Vagina (tissue), 2 donors: ENCODE data around the gene MARK3. TPM values are rescaled to one million over a fixed set of nuclear protein-coding genes. Genes with fewer than 3 reads are reported as not detected.

Experiments
- DNase-seq, 2 donors: peaks; one replicate each; pipeline ENCODE4 v3.0.0-alpha.2; 2017; ENCODE audit errors: extremely low spot score in 2 of 2
- H3K27ac ChIP-seq: fragments of 200-600 bp; sonication (generic); one replicate; pipeline ENCODE4 v1.5.1; 2019
- H3K27me3 ChIP-seq: fragments of 200-600 bp; sonication (generic); one replicate; pipeline ENCODE4 v1.5.1; 2019
- H3K36me3 ChIP-seq, 2 donors: fragments of 200-600 bp; sonication (generic); one replicate each; pipeline ENCODE4 v1.5.1; 2017 to 2019
- H3K4me1 ChIP-seq: fragments of 200-600 bp; sonication (generic); one replicate; pipeline ENCODE4 v1.5.1; 2019
- H3K4me3 ChIP-seq, 2 donors: fragments of 200-600 bp; sonication (generic); 1 replicate in 1 of 2; 2 replicates in 1 of 2; pipeline ENCODE4 v1.5.1; 2016 to 2019
- H3K9me3 ChIP-seq: fragments of 200-600 bp; sonication (generic); one replicate; pipeline ENCODE4 v1.5.1; 2019
- CTCF ChIP-seq, 3 experiments: fragments of 450-650 bp in 2 of 3; fragments of 200-600 bp in 1 of 3; sonication (generic) in 1 of 3; IDR thresholded peaks; one replicate each; pipeline ENCODE4 v1.5.1; 2017 to 2019; ENCODE audit warnings: antibody characterized with exemption in 3 of 3, mild to moderate bottlenecking in 2 of 3, moderate library complexity in 2 of 3
- POLR2A ChIP-seq, 2 donors: fragments of 450-650 bp; IDR thresholded peaks; one replicate each; pipeline ENCODE4 v1.6.1; 2017; ENCODE audit warnings: antibody characterized with exemption in 2 of 2, mild to moderate bottlenecking in 2 of 2, moderate library complexity in 2 of 2
- POLR2AphosphoS5 ChIP-seq, 2 donors: sonication (generic); formaldehyde crosslinking; IDR thresholded peaks; one replicate each; pipeline ENCODE4 v1.9.0; 2017; ENCODE audit warnings: antibody characterized with exemption in 2 of 2, mild to moderate bottlenecking in 2 of 2, low read depth in 1 of 2; ENCODE audit not compliant: insufficient read depth in 1 of 2
- intact Hi-C: fragments of 100-400 bp; cut with DNase I; formaldehyde crosslinking; loops from one replicate; pipeline ENCODE4 v1.15.1; 2023
- total RNA-seq: library from RNA; depleted of rRNA; stranded (reverse); fragments of >200 nt; gene quantifications from one replicate; pipeline ENCODE4 v1.2.3, GENCODE V29; 2016

MARK3 gene
- total RNA-seq, 1 donor from 2014 or later, result 77.6 TPM

- Histone ChIP-seq H3K27ac (peak overlapping the region; percentile 90), H3K36me3 (no peaks in the 10 kb centered on the region), H3K9me3 (no peaks in the 10 kb centered on the region), H3K4me1 (peaks cover 71% of the 10 kb centered on the region), H3K27me3 (no peaks in the 10 kb centered on the region), H3K4me3 (peak overlapping the region in 1 of 2 donors; percentile 67)
- TF ChIP-seq POLR2A (IDR thresholded peaks at IDR 0.05) (no peak), CTCF (IDR thresholded peaks at IDR 0.05) (no peak), POLR2AphosphoS5 (IDR thresholded peaks at IDR 0.05; ENCODE audit: insufficient read depth in 1 of 2, low read depth in 1 of 2) (no peak)
- DNase-seq, result no peak
- intact Hi-C loops, result no loop called here
These were observed 142.4 kb downstream of the MARK3 start for GRCh38 chr14:103527408-103528145.

GRCh38 chr14:103528146-103528586, 143.0 kb downstream of the MARK3 start:
- Histone ChIP-seq H3K27me3 (no peaks in the 10 kb centered on the region), H3K4me3 (peak overlapping the region; percentile 67 to 73), H3K9me3 (no peaks in the 10 kb centered on the region), H3K27ac (peak overlapping the region; percentile 90), H3K4me1 (peaks cover 72% of the 10 kb centered on the region), H3K36me3 (no peaks in the 10 kb centered on the region)
- intact Hi-C loops, result no loop called here
- no peak for DNase-seq
- TF ChIP-seq POLR2AphosphoS5 (IDR thresholded peaks at IDR 0.05; ENCODE audit: insufficient read depth in 1 of 2, low read depth in 1 of 2) (no peak), CTCF (IDR thresholded peaks at IDR 0.05) (no peak), POLR2A (IDR thresholded peaks at IDR 0.05) (no peak)

GRCh38 chr14:103528587-103529382, 143.6 kb downstream of the MARK3 start, which contains the start of gene TRMT61A:
Gene TRMT61A (plus strand): TSS chr14:103529196. CDS start chr14:103529979, 783 bp downstream.
- H3K9me3 ChIP-seq, result no peaks in the 10 kb centered on the region
- DNase-seq, result no peak
- no peaks in the 10 kb centered on the region for H3K27me3 ChIP-seq
- H3K4me3 ChIP-seq, result peak within 1 kb of the TSS; percentile 67 to 73
- peaks cover 72% of the 10 kb centered on the region for H3K4me1 ChIP-seq
- H3K36me3 ChIP-seq, result no peaks in the 10 kb centered on the region
- peak within 1 kb of the TSS; percentile 90 for H3K27ac ChIP-seq
- TF ChIP-seq POLR2A (IDR thresholded peaks at IDR 0.05) (no peak), POLR2AphosphoS5 (IDR thresholded peaks at IDR 0.05; ENCODE audit: insufficient read depth in 1 of 2, low read depth in 1 of 2) (peak; percentile 71 to 83)
- intact Hi-C loops, result no loop called here

- peaks cover 81% of the 10 kb centered on the region for H3K4me1 ChIP-seq
- no peaks in the 10 kb centered on the region for H3K27me3 ChIP-seq
- H3K4me3 ChIP-seq, result peak overlapping the region; percentile 67 to 73
- DNase-seq, result no peak
- peak overlapping the region; percentile 90 for H3K27ac ChIP-seq
- H3K36me3 ChIP-seq, result peaks cover 0 to 5% of the 10 kb centered on the region in 2 donors
- no peaks in the 10 kb centered on the region for H3K9me3 ChIP-seq
- TF ChIP-seq POLR2A (IDR thresholded peaks at IDR 0.05) (no peak), CTCF (IDR thresholded peaks at IDR 0.05) (no peak), POLR2AphosphoS5 (IDR thresholded peaks at IDR 0.05; ENCODE audit: insufficient read depth in 1 of 2, low read depth in 1 of 2) (no peak)
- intact Hi-C loops, result no loop called here
These were observed 144.5 kb downstream of the MARK3 start for GRCh38 chr14:103529383-103530365.

- Histone ChIP-seq H3K4me3 (no peak overlapping the region), H3K27ac (no peak overlapping the region), H3K27me3 (no peaks in the 10 kb centered on the region), H3K9me3 (no peaks in the 10 kb centered on the region), H3K36me3 (peaks cover 0 to 5% of the 10 kb centered on the region in 2 donors), H3K4me1 (peaks cover 88% of the 10 kb centered on the region)
- intact Hi-C loops, result no loop called here
- TF ChIP-seq POLR2A (IDR thresholded peaks at IDR 0.05), result no peak
- no peak for TF ChIP-seq POLR2AphosphoS5 (IDR thresholded peaks at IDR 0.05; ENCODE audit: insufficient read depth in 1 of 2, low read depth in 1 of 2)
- TF ChIP-seq CTCF (IDR thresholded peaks at IDR 0.05), result no peak
- DNase-seq, result no peak
These were observed 145.2 kb downstream of the MARK3 start for GRCh38 chr14:103530390-103530789.
